ENCODE results near the gene TAF6L.

GRCh38 chr11:62778441-62778840 is 7.2 kb downstream of the TAF6L start:
- TF ChIP-seq CTCF (conservative IDR thresholded peaks at IDR 0.05; ENCODE audit: low read length) (no peak), EZH2phosphoT487 (IDR thresholded peaks at IDR 0.05; ENCODE audit: borderline replicate concordance) (no peak)
